Natural killer cell (primary cell): ENCODE results near the gene PTK7. TPM values are rescaled to one million over a fixed set of nuclear protein-coding genes. Genes with fewer than 3 reads are reported as not detected.

ENCODE experiments used
- ATAC-seq, 3 donors: fragments of 150-1000 bp in 2 of 3; fragments of 200-7000 bp in 1 of 3; cut with Tn5 transposase; 1 replicate in 1 of 3; 2 replicates in 2 of 3; pipeline ENCODE4 v1.10.0; 2021; ENCODE audit warnings: mild to moderate bottlenecking in 2 of 3, moderate library complexity in 2 of 3
- DNase-seq, 2 donors: peaks; one replicate each; pipeline versions ENCODE4 v3.0.0 to v3.0.0-alpha.2; 2013 to 2021; ENCODE audit warnings: mixed read lengths in 1 of 2
- H3K27ac ChIP-seq: one replicate; pipeline ENCODE4 v1.5.1; 2013; ENCODE audit warnings: mild to moderate bottlenecking, low read length
- H3K27me3 ChIP-seq: one replicate; pipeline ENCODE4 v1.6.1; 2013; ENCODE audit warnings: low read length; ENCODE audit not compliant: control insufficient read depth, insufficient read depth
- H3K36me3 ChIP-seq: one replicate; pipeline ENCODE4 v1.6.1; 2013; ENCODE audit warnings: low read length; ENCODE audit not compliant: control insufficient read depth, insufficient read depth
- H3K4me1 ChIP-seq: one replicate; pipeline ENCODE4 v1.6.1; 2013; ENCODE audit warnings: low read length; ENCODE audit not compliant: control insufficient read depth, insufficient read depth
- H3K4me3 ChIP-seq: one replicate; pipeline ENCODE4 v1.5.1; 2013; ENCODE audit warnings: low read length
- H3K9me3 ChIP-seq: one replicate; pipeline ENCODE4 v1.6.1; 2013; ENCODE audit warnings: low read length; ENCODE audit not compliant: control insufficient read depth, insufficient read depth
- H3K27ac Mint-ChIP-seq, 2 donors: one replicate each; pipeline ENCODE4 v1.8.0; 2022; ENCODE audit warnings: mild to moderate bottlenecking in 2 of 2, mixed read lengths in 2 of 2, moderate library complexity in 1 of 2
- H3K27me3 Mint-ChIP-seq, 2 donors: one replicate each; pipeline ENCODE4 v1.8.0; 2022; ENCODE audit warnings: low read depth in 2 of 2, mixed read lengths in 2 of 2
- H3K36me3 Mint-ChIP-seq: one replicate; pipeline ENCODE4 v1.8.0; 2022; ENCODE audit warnings: mixed read lengths
- H3K4me1 Mint-ChIP-seq, 2 donors: one replicate each; pipeline ENCODE4 v1.8.0; 2022; ENCODE audit warnings: mixed read lengths in 2 of 2
- H3K4me3 Mint-ChIP-seq: one replicate; pipeline ENCODE4 v1.8.0; 2022; ENCODE audit warnings: mild to moderate bottlenecking, moderate library complexity, mixed read lengths
- H3K9me3 Mint-ChIP-seq, 2 donors: one replicate each; pipeline ENCODE4 v1.8.0; 2022; ENCODE audit warnings: mixed read lengths in 2 of 2
- CTCF ChIP-seq: fragments of 200-600 bp; IDR thresholded peaks from one replicate; pipeline ENCODE4 v1.8.0; 2022; ENCODE audit warnings: antibody characterized with exemption
- WGBS: methylation state at CpG from one replicate; pipeline ENCODE4 v1.1.7; 2013; ENCODE audit warnings: missing lambda C conversion rate; ENCODE audit not compliant: insufficient coverage; 5-methylcytosine and 5-hydroxymethylcytosine counted together
- intact Hi-C: fragments of 100-400 bp; cut with micrococcal nuclease; formaldehyde crosslinking; loops from one replicate; pipeline ENCODE4 v1.14.2; 2022
- total RNA-seq, 4 donors: library from RNA; stranded (reverse); fragments of 120-200 nt in 1 of 4; gene quantifications; one replicate each; pipeline versions ENCODE4 v1.2.3 to v1.2.4, GENCODE V29; 2013 to 2022

PTK7 gene
- total RNA-seq, 3 donors from 2014 or later (not counting 1 experiment from before 2014, with no cell fraction given) = 1.7 to 5.6 (median 2.8) TPM

GRCh38 chr6:43147691-43148477, 71.8 kb downstream of the PTK7 start:
- Mint-ChIP-seq H3K4me1 (peaks cover 0 to 11% of the 10 kb centered on the region in 2 donors), H3K9me3 (no peaks in the 10 kb centered on the region), H3K36me3 (no peaks in the 10 kb centered on the region), H3K4me3 (no peak overlapping the region), H3K27ac (no peak overlapping the region), H3K27me3 (no peaks in the 10 kb centered on the region)
- Histone ChIP-seq H3K4me3 (no peak overlapping the region), H3K36me3 (no peaks in the 10 kb centered on the region), H3K27ac (no peak overlapping the region), H3K27me3 (no peaks in the 10 kb centered on the region), H3K9me3 (no peaks in the 10 kb centered on the region), H3K4me1 (peaks cover 10% of the 10 kb centered on the region)
- DNase-seq = no peak
- 90% methylated on average over 6 of the region's 6 CpGs for WGBS
- no peak for ATAC-seq
- TF ChIP-seq CTCF = no peak
- intact Hi-C loops = no loop called here

GRCh38 chr6:43149265-43149664, 73.2 kb downstream of the PTK7 start:
- Histone ChIP-seq H3K9me3 (no peaks in the 10 kb centered on the region), H3K4me1 (no peaks in the 10 kb centered on the region), H3K4me3 (no peak overlapping the region), H3K27me3 (no peaks in the 10 kb centered on the region), H3K36me3 (no peaks in the 10 kb centered on the region), H3K27ac (no peak overlapping the region)
- no peak overlapping the region for H3K27ac Mint-ChIP-seq
- DNase-seq (no peak), ATAC-seq (no peak)
- H3K27me3 Mint-ChIP-seq = no peaks in the 10 kb centered on the region
- no peaks in the 10 kb centered on the region for H3K9me3 Mint-ChIP-seq
- H3K4me1 Mint-ChIP-seq = no peaks in the 10 kb centered on the region
- WGBS = 88% methylated on average over 1 of the region's 1 CpG
- H3K4me3 Mint-ChIP-seq = no peak overlapping the region
- no peak for TF ChIP-seq CTCF
- no peaks in the 10 kb centered on the region for H3K36me3 Mint-ChIP-seq
- intact Hi-C loops = no loop called here

GRCh38 chr6:43150051-43150751, 74.1 kb downstream of the PTK7 start:
- no peak overlapping the region for H3K4me3 Mint-ChIP-seq
- H3K9me3 Mint-ChIP-seq = no peaks in the 10 kb centered on the region
- no peaks in the 10 kb centered on the region for H3K36me3 Mint-ChIP-seq
- Histone ChIP-seq H3K4me3 (no peak overlapping the region), H3K9me3 (no peaks in the 10 kb centered on the region), H3K4me1 (no peaks in the 10 kb centered on the region), H3K36me3 (no peaks in the 10 kb centered on the region), H3K27me3 (no peaks in the 10 kb centered on the region), H3K27ac (no peak overlapping the region)
- TF ChIP-seq CTCF = no peak
- no peaks in the 10 kb centered on the region for H3K27me3 Mint-ChIP-seq
- 89% methylated on average over 6 of the region's 7 CpGs for WGBS
- no peak for DNase-seq
- no peaks in the 10 kb centered on the region for H3K4me1 Mint-ChIP-seq
- H3K27ac Mint-ChIP-seq = no peak overlapping the region
- no peak for ATAC-seq
- intact Hi-C loops = no loop called here
